OCI-M1 (cell line): ENCODE results near the gene KCNAB2.

Experiments used
- DNase-seq: peaks from one replicate; lab custom pipeline; 2025; lab: John Stamatoyannopoulos, UW

The KCNAB2 gene

DNA sequence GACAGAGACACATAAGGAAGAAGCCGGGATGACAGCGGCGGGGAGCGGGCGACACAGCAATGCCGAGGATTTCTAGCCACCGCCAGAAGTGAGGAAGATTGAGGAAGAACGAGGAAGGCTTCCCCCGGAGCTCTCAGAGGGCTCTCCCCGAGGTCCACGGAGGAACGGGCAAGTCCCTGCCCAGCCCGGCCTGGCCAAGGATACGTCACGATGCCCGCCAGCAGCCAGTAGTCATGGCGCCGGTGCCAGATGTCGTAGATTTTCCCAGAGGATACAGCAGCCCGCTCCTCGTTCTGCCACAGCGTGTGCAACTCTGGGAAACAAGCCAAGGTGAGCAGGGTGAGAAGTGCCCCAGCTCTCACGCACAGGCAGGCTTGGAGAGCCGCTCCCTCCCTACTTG, 65.9 kb downstream of the KCNAB2 start:
- DNase-seq = no peak

DNA sequence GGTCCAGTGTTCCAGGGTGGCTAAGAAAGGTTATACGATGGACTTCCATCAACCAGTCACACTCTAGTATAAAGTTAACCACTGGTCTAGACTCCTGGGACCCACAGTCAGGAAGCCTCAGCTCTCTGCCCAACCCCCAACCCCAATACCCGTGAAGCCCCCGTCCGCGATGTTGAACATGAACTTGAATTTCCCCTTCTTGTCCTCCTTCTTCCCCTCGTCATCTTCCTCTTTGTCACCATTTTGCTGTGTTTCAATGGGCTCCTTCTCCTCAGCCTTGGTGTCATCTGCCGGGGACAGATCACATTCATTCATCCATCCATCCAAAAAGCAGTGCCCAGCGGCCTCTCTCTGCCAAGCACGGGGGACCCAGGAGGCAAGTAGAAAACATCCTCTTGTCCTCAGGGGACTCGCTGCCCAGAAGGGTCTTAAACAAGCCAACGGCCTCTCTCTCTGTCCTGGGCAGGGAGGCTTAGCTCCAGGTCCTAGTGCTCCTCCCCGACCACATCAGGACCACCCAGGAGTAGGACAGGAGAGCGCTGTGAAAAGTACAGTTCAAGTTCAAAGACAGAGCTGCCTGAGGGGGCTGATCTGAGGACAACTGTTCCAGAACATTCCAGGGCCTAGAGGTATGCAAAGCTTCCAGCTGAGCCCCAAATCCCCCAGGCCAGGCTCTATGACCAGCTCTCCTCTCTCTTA, 66.5 kb downstream of the KCNAB2 start:
- no peak for DNase-seq

DNA sequence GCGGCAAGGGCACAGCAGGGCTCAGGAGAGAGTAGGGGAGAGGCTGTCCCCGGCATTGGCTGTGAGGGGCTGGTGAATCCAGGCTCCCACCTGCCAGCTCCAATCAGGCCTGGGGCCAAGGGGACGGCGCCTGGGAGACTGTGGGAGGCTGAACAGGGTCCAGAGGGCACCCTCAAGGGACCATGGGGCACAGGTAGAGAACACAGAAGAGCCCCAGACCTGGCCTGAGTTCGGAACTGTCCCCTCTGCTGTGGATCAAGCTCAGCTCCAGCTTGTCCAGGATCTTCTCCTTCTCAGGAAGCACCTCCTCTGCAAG, 67.0 kb downstream of the KCNAB2 start:
- no peak for DNase-seq

DNA sequence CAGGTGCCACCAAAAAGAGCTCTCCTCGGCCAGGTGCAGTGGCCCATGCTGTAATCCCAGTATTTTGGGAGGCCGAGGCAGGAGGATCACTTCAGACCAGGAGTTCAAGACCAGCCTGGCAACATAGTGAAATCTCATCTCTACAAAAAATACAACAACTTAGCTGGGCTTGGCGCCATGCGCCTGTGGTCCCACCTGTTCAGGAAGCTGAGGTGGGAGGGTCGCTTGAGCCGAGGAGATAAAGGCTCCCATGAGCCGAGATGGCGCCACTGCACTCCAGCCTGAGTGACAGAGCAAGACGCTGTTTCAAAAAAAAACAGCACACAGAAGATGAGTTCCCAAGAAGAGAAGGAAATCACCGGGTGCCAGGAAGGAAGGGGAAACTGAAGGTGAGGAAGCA, 67.4 kb downstream of the KCNAB2 start:
- no peak for DNase-seq

DNA sequence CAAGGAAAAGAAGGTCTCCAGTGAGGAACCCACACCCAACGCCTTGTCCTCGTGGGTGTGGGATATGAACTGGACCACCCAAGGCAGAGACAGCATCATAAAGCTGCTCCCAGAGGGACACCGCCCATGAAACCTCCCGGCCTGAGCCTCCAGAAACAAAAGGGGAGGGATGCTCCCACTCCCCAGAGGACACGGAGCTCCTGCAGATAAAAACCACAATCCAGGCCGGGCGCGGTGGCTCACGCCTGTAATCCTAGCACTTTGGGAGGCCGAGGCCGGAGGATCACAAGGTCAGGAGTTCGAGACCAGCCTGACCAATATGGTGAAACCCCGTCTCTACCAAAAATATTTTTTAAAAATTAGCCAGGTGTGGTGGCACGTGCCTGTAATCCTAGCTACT, 68.1 kb downstream of the KCNAB2 start:
- DNase-seq = no peak

DNA sequence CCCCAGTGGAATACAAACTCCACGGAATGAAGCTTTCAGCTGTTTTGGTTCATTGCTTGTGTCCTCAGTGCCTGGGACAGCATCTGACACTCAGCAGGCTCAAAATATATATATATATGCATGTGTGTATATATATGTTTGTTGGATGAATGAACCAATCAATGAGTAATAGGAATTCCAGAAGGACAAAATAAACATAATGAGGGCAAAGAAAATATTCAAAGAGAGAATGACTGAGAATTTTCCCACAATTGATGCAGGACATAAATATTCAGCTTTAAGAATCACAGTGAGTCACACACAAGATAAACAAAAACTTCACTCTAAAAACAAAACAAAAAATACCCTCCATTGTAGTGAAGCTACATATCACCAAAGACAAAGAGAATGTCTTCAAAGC, 70.4 kb downstream of the KCNAB2 start:
- no peak for DNase-seq

DNA sequence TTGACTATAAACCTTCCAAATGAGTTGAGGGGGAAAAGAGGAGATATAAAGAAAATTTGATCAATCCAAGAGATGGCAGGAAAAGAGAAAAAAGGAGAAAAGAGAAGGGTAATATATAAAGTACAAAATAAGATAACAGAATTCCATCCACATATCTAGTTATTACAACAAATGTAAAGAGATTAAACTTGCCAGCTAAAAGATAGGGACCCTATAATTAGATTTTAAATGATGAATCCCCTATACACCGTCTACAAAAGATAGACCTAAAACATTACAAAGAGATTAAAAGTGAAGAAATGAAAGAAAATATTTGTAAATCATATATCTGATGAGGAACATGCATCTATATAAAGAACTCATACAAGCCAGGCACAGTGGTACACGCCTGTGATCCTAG, 71.4 kb downstream of the KCNAB2 start:
- no peak for DNase-seq

DNA sequence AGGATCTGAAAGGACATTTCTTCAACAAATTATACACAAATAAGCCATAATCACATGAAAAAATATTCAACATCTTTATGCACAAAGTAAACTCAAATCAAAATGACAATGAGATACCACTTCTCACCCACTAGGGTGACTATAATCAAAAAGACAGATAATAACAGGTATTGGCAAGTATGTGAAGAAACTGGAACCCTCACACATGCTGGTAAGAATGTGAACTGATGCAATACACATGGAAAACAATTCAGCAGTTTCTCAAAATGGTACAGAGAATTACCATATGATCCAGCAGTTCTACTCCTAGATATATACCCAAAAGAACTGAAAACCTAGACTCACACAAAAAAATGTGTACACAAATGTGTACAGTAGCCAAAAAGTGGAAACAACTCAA, 71.9 kb downstream of the KCNAB2 start:
- DNase-seq = no peak

DNA sequence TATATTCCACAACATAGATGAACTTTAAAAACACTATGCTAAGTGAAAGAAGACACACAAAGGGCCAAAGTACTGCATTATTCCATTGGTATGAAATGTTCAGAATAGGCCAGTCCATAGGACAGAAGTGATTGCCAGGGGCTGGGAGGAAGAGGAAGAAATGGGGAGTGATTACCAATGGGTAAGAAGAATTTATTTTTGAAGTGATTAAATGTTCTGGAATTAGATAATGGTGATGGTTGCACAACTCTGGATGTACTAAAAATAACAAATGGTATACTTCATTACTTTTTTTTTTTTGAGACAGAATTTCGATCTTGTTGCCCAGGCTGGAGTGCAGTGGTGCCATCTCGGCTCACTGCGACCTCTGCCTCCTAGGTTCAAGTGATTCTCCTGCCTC, 72.7 kb downstream of the KCNAB2 start:
- no peak for DNase-seq

DNA sequence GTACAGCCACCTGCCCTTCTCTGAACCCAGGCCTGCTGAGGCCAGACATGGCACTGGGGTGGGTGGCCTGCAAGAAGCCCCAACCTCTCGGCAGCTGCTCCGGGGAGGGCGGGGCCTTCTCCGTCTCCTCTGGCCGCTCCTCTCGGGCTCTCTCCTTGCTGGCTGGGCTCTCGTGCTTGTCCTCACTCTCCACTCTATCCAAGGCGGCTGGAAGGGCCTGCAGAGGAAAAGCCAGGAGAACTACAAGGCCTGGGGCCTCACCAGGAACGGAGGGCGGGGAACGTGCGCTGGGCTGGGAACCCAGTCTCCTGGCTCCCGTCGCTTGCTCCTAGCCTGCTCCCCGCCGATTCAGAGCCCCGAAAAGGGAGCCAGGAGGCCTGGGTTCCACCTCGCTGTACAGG, 75.3 kb downstream of the KCNAB2 start:
- no peak for DNase-seq

DNA sequence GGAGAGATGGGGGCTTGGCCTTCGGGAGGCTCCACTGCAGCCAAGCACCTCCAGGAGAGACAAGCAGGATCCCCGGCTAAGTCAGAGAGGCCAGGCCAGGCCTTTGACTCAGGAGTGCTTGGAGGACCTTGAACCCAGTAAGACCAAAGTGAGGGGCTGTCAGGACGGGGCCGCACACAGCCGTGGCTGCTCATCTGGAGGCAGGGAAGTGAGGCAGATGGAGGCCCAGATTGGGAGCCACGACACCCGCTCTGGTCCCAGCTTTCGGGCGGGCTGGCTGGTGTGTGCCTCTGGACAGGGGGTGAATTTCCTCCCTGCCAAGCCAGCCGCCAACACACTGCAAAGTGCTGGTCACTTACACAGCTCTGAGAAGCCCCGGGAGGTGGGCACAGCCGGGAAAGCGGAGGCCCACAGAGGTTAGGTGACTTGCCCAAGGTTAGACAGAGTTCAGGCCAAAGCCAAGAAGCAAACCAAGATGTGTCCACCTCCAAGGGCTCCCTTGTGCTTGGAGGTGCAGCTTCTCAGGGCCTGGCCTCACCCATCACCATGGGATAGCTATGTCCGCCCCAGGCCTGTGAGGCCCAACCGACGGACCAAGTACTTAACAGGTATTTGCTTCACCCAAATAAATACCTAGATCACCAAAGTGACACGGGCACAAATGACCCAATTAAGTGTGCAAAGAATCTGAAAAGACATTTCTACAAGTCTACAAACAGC, 76.1 kb downstream of the KCNAB2 start:
- DNase-seq = no peak

DNA sequence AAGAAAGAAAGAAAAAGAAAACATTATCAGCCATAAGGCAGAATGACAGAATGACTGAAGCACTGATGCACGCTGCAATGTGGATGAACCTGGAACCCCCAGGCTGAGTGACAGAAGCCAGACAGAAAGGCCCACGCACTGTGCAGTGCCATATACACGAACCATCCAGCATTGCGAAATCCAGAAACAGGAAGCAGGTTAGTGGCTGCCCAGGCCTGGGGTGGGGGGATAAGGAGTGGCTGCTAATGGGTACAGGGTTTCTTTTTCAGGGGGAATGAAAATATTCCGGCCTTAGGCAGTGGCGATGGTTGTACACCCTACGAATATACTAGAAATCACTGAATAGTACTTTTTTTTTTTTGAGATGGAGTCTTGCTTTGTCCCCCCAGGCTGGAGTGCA, 77.4 kb downstream of the KCNAB2 start:
- DNase-seq = peak; percentile 69

DNA sequence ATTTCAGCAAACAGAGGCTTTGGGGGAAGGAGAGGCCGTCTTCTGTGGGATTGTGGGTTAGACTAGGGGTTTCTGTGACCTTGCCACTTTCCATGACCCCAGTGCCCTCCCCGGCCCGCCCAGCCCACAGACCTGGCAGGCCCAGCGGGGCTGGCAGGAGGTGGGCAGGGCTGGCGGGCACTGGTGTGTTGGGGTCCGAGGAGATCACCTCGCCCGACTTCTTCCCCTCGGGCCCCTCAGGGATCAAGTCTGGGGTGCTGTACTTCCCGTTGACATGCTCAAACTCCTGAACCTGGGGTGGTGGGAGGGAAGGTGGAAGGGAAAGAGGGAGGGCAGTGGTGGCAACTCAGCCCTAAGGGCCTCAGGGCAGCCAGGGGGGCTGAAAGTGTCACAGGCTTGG, 78.1 kb downstream of the KCNAB2 start:
- DNase-seq = no peak

DNA sequence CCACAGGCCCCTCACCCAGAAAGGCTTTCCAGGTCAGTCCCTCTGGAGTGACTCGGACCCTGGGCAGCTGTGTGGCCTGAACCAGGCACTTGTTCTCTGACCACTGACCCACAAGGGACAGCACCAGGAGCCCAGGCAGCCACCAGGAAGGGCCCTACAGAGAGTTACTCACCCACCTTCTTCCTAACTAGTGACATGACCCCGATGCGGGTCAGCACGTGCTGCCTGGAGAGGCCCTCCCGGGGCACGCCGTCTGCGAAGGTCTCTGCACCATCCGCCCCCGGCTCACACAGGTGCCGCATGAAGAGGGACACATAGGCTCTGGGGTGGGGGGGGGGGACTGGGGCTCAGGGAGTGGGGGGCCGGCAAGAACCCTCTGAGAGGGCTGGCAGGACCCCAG, 78.7 kb downstream of the KCNAB2 start:
- no peak for DNase-seq

DNA sequence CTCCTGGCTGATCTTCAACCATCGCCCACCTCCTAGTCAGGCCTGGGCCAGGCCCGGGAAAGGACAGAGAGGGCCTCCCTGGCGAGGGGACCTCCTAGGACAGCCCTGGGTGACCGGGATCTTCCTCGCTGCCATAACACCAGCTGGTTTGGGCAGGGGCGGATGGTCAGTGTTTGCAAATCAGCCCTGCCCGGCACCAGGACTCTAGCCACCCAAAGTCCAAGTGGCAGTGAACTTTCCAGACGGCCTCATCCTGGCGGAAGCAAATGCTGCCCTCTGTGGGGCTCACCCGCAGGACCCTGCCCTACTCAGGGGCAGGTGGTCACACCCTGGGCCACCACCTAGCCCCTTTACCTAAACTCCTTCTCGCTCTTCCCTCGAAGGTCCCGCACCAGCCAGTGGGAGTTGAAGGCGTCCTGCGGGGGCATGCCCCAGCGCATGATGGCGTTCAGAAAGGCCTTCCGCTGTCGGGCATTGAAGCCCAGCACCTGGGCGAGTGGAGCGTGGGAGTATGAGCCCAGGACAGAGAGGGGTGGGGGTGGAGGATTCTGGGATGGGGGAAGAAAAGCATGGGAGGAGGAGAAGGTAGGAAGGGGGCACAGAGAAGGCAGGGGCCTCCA, 79.2 kb downstream of the KCNAB2 start:
- DNase-seq = no peak

DNA sequence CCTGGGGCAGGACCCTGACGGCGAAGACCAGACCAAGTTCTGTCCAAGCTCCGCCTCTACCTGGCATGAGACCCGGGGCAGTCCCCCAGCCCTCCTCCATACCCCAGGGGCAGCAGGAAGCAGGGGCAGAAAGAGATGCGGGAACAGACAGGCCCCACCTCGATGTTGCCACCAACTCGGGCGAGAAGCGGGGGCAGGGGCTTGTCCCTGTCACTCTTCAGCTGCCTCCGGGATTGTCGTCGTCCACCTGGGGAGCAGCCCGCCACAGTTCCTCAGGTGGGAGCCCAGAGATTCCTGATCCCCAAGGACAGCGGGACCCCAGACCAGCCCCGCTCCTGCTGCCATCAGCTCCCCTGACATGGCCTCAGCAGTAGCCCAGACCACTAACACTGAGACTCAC, 79.7 kb downstream of the KCNAB2 start:
- no peak for DNase-seq

DNA sequence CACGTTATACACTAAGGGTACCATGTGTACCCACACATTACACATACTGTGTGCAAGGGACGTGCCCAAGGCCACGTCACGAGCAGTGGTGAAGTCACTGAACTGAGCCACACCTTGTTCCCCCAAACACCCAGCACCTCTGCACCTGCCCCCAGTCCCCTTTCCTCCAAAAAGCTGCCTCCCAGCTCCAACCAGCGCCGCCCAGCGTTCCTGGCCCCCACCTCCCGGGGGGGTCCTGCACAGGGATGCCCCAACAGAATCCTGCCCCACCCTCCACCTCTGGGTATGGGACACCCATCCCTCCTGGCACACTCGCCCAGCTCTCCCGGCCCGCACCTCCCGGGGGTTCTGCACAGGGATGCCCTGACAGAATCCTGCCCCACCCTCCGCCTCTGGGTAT, 80.3 kb downstream of the KCNAB2 start:
- DNase-seq = no peak

DNA sequence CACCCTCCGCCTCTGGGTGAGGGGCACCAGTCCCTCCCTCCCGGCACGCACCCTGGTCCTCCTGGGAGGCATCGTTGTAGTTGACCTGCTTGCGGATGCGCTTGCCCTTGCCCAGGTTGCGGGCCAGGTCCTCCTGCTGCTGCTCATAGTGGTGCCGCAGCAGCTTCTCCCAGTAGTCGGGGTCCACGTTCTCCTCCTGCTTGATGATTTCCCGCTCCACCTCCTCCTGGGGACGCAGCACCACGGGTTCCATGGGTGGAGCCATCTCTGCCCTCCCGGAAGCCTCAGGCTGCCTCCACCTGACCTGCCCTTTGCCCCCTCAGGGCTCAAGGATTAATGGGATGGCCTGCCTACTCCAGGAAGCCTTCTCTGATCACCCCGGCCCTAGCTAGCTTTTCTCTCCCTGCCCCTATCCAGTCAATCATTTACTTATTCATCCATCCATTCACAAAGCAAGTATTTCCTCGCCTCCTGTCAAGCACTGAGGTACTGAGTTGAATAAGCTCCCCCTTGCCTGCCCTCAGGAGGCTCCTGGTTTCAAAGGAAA, 80.9 kb downstream of the KCNAB2 start:
- no peak for DNase-seq

DNA sequence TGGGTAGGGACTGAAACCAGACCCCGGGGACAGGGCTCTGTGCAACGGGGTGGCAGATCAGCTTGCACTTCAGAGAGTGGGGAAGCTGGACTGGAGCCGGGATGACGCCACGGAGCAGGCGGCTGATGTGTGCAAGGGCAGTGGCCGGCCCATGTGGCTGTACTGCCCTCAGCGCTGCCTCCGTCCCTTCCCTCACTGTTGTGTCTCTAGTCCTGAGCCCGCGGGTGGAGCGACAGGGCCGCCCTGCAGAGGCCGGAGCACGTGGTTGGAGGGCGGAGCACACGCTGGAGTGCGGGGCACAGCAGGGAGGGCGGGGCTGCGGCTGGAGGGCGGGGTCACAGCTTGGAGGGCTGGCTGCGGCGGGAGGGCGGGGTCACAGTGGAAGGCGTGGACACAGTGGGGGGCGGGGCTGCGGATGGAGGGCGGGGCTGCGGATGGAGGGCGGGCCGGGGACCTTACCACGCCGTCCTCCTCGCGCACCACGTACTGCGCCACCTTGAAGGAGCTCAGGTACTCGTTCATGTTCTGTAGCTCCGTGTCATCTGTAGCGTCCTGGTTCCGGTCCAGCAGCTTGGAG, 82.0 kb downstream of the KCNAB2 start:
- DNase-seq = peak; percentile 88

DNA sequence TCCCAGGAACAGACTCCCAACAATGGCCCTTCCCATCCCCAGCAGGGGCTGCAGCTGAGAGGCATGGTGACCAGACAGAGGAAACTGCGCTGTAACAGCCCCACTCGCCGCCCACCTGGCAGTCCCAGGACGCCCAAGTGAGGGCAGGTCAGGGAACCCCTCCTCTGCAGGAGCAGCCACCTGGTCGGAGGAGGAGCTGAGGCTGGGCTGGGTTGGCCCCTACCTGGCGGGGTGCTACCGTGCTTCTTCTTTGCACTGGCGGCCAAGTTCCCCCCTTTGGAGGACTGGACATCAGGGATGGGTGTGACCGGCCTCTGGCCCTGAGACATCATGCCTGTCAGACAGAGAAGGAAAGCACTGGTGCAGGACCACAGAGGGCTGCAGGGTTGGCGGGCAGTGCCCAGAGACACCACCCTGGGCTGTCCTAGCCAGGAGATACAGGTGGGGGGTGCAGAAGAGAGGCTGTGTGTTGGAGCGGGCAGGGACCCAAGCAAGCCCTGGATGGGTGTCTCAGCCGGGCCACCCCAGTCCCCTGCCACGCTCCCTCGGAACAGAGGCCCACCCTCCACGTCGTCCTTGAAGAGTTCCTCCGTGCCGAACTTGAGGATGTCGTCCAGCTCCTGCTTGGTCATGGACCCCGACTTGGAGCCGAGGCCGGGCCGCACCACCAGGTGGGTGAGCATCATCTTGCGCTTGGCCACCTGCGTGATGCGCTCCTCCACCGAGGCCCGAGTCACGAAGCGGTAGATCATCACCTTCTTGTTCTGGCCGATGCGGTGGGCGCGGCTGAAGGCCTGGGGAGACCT, 82.8 kb downstream of the KCNAB2 start:
- no peak for DNase-seq

DNA sequence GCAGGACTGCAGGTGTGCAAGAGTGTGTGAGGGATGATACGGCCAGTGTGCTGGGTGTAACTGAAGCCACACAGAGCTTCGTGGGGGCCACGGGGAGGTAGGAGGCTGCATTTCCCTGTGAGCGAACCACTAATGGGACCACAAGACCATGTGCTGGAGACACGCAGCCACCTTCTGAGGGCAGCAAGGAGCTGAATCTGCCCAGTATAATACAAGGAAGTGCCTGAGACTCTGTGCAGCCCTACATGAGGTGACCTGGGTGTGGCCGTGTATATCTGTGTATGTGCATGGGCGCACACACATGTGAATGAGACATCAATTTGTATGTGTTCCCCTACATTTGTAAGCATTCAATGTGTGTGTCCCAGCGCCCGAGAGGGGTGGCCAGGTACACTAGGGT, 83.6 kb downstream of the KCNAB2 start:
- no peak for DNase-seq

DNA sequence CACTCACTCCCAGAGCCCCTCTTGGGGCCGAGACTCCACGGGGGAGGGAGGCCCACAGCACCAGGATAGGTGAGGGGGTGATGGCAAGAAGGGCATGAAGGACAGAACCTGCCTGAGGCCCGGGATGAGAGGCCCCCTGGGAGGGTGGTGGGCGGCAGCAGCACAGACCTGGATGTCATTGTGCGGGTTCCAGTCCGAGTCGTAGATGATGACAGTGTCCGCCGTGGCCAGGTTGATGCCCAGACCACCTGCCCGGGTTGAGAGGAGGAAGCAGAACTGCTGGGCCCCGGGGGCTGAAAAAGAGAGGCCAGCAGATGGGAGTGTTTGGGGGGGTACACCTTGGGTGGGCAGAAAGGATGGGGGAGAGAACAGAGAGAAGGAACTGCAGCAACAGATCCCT, 84.3 kb downstream of the KCNAB2 start:
- no peak for DNase-seq
